GM21825 (cell line): ENCODE data around the gene GSAP.
A peak's percentile ranks its signal among the peaks of the same experiment; 100 is the strongest.

Source experiments
- ATAC-seq: cut with Tn5 transposase; IDR thresholded peaks from one replicate; pipeline ENCODE4 v1.9.1; 2021; ENCODE audit warnings: mild to moderate bottlenecking, moderate library complexity; ENCODE audit not compliant: unreplicated experiment

Gene GSAP

DNA sequence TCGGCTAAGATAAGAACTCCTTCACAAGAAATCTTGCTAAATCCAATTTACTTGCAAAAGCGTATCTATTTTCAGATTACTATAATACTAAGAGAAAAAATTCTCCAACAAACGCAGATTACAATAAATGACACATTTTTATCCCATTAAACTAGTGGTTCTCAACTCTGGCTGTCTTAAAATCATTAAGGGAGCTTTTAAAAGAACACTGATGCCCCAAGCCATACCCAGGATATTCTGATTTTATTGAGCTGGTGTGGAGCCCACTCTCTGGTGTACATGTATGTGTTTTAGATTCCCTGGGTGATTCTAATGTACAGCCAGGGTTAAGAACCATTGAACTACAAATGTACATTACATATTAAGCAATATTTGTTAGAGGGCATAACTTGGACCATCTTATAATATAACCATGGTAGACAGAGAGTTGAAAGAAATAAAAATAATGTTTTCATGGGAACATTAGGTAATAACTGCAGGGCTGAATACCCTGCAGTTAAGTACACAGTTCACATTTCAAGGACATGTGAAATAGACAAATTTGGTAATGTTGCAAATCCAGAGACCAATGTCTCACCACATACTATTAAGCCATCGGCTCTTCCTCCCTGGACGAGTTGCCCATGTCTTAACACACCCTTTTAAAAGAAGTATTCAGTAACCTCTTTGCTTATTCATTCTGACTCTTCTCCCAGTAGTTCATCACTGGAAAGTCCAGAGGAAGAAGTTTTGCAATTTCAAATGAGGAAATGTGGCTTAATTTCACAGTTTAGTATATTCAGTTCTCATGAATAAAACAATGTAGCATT, 6.2 kb downstream of the GSAP start:
- no peak for ATAC-seq

GRCh38 chr7:77409005-77409738, 7.0 kb downstream of the GSAP start:
- no peak for ATAC-seq

GRCh38 chr7:77407906-77408305, 8.2 kb downstream of the GSAP start:
- ATAC-seq: no peak

- ATAC-seq: no peak
Measured at GRCh38 chr7:77406421-77406820, 9.7 kb downstream of the GSAP start.

DNA sequence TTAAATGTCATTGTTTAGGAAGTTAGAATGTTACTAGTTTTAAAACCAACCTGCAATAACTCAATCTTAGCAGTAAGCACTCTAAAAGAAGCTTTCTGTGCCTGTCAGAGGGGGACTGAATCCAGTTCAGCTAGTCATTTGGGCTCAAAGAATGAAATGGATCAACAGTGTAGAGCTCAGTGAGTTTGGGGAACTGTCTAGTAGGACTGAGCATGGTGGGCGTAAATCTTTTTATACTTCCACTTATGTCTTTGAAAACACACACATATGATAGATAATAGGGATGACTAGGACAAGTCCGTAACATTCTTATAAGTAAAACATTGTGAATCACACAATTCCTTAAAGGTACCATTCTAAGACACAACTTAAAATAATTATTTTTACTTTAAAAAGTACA, 11.5 kb downstream of the GSAP start:
- ATAC-seq: no peak

GRCh38 chr7:77403957-77404356, 12.2 kb downstream of the GSAP start:
- ATAC-seq: no peak

GRCh38 chr7:77402818-77403217, 13.3 kb downstream of the GSAP start:
- no peak for ATAC-seq

DNA sequence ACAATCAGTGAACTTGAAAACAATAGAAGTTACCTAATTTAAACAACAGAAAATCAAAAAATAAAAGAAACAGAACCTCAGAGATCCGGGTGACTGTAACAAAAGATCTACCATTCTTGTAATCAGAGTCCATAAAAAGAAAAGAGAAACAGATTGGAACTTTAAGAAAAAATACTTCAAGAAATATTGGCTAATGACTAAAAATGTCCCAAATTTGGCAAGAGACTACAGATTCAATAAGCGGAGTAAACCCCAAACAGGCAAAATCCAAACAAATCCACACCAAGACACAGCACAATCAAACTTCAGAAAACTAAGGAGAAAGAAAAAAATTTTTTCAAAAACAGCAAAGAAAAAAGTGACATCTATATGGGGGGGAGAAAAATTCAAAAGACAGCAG, 15.1 kb downstream of the GSAP start:
- no peak for ATAC-seq

DNA sequence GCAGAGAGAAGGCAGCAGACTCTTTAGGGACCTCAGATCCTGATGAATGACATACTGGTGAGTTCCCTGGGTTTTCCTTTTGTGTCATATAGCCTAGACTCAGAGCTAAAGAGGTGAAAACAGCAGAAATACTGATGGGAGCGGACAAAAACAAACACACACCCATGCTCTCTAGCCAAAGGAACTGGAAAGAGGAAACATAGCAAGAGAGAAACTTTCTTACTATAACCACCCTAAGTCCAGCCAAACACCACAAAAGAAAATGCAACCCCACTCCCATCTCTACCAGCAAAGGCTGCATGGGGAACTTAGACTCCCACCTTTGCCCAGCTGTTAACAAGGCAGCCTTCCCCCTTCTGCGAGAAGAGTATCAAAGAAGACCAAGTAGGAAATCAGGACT, 16.3 kb downstream of the GSAP start:
- no peak for ATAC-seq

- ATAC-seq: no peak
Measured at GRCh38 chr7:77396894-77397547, 19.1 kb downstream of the GSAP start.

DNA sequence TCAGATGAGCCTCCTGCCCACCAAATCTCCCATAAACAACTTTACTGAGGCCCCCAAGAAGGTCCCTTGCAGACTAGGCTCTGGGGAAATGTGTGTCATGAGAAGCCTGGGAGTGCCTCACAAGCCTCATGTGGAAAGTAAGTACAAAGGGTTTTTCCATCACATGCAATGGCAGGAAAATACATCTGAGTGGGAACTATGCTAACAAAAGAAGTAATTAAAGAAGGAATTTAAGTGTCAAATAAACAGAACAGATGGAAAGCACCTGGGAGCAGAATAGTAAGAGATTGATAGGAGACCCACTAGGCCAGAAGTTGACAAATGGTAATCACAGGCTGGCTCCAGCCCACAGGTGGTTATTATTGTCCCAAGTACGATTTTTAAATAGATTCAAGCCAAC, 20.5 kb downstream of the GSAP start:
- ATAC-seq: no peak

- no peak for ATAC-seq
Measured at GRCh38 chr7:77393954-77394353, 22.2 kb downstream of the GSAP start.

DNA sequence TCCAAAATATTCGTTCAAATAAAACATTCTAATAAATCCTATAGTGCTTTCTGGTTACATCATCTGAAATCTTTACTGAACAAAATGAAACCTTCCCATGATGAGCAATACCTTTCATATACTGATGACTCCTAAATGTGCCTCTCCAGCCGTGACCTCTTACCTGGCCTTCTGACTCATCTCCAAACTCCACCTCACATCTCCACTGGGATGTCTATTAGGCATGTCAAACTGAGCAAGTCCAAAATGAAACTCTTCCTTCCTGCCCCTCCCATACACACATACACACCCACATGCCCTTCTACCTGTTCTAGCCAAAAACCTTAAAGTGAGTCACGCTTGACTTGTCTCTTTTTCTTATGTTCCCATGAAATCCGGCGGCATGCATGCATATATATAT, 22.9 kb downstream of the GSAP start:
- ATAC-seq: peak; percentile 93

GRCh38 chr7:77391230-77391629, 24.9 kb downstream of the GSAP start:
- peak; percentile 40 for ATAC-seq

DNA sequence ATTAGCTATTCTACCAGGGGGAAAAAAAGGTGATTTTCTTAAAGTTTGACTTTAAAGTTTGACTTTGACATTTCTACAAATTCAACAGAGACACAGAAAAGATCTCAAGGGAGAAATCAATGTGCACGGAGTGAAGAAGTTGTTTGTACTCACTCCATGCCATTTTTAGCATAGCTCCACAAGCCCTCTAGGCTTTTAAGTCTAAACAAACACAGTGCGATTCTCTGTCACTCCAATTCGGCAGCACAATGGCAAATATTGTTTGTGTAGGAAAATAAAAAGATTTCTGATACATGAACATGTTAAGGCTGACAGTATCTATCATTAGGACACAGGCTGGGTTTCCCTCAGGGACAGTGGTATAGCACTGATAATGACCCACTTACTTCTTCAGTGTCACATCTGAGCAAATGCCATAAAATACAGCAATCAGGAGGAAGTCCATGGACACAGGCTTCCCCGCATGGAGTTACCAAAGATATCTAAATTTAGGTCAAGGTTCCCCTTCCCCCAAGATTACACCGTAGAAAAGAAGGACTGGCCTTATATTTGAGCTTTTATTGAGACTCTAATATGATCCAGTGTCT, 28.0 kb downstream of the GSAP start:
- no peak for ATAC-seq

DNA sequence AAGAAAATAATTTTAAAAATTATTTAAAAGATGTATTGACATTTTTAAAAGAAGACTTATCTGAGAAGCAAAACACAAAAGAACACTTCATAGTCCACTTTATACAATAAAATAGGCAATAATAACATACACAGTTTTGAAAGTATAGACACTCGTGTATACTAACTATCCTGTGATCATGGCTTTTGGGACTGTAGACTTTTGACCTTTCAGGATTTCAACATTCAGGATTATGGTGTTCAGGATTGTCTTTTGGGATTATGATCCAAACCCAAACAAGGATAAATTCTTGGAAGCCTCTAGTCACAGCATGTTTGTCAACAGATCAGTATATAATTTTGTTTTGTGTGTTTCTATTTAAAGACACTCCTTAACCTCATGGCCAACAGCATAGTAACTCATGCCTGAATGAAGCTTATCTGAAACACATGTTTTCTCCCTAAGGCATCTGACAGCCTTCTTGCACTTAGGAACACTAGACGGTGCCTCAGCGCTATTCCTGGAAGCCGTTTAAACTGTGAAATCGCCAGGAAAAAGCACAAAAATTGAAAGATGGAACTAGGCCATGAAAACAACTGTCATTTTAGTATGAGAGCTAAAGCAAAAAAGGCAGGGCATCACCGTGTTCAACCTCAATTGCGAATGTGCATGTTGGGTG, 29.9 kb downstream of the GSAP start:
- ATAC-seq: no peak

DNA sequence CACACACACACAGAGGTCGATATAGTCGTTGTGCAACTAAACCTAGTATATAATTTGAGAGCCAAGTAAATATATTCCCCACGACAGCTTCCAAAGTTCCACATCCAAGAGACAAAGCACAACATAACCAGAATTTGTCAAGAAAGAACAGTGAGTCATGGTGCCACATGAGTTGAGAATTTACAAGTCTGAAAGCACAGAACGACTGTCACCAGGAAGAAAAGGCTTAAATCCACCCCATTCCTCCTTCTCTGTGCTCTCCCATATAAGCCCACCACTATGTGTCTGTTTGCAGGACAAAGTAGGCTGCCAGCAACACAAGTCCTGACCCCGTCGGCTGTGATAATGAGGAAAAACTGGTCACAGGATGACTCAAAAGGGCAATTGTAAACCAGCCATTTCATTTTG, 32.8 kb downstream of the GSAP start:
- ATAC-seq: no peak

DNA sequence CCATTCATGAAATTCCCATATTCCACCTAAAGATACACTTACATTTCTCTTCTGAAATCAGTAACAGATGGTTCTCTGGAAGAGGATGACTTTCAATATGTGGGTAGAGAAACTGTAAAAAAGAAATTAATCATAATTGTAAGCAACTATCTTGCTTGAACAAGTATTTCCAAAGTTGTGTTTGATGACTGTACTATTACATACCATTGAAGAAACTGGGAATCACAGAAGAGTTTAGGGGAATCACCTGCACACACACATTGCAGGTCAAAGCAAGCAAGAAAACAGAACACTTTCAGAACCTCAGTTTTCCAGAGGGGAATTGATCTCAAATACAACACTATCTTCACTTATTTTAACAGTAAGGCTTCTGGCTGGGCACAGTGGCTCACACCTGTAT, 33.6 kb downstream of the GSAP start:
- ATAC-seq: no peak

- no peak for ATAC-seq
Measured at GRCh38 chr7:77378584-77378983, 37.6 kb downstream of the GSAP start.

- no peak for ATAC-seq
Measured at GRCh38 chr7:77370606-77371005, 45.5 kb downstream of the GSAP start.

DNA sequence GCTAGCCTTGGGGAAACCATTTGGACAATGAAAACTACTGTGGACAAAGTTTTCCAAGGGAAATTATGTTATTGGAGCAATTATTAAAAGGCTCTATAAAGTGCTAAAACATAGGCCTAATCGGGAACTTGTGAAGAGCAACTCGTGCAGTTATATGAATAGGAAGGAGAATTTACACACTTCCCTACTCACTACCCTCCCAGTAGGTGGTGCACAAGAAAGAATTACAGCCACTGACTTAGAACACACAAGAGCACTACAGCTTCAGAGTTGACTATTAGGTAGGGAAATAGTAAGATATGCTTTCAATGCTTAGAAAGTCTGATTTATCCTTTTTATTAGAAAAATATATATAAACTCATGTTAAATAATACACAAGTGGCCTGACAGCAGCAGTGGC, 47.2 kb downstream of the GSAP start:
- no peak for ATAC-seq
